Esophagus mucosa (tissue), 1 donor: ENCODE measurements around the gene GAS2L3. TPM values are rescaled to one million over a fixed set of nuclear protein-coding genes. Genes with fewer than 3 reads are reported as not detected.
A peak's percentile ranks its signal among the peaks of the same experiment; 100 is the strongest.
"Not testable (repeated sequence)": the region's sequence is repeated elsewhere in the genome, so short reads cannot be mapped to it uniquely, and the experiment has no call there.

Experiments used
- ATAC-seq: fragments of 200-7000 bp; cut with Tn5 transposase; one replicate; pipeline ENCODE4 v1.9.1; 2020
- total RNA-seq: library from RNA; stranded (reverse); gene quantifications from one replicate; pipeline ENCODE4 v1.2.4, GENCODE V29; 2023
- donor health status: DM: yes; HTN: yes; CAD: no.

GAS2L3 gene
- total RNA-seq = 4.7 TPM

DNA sequence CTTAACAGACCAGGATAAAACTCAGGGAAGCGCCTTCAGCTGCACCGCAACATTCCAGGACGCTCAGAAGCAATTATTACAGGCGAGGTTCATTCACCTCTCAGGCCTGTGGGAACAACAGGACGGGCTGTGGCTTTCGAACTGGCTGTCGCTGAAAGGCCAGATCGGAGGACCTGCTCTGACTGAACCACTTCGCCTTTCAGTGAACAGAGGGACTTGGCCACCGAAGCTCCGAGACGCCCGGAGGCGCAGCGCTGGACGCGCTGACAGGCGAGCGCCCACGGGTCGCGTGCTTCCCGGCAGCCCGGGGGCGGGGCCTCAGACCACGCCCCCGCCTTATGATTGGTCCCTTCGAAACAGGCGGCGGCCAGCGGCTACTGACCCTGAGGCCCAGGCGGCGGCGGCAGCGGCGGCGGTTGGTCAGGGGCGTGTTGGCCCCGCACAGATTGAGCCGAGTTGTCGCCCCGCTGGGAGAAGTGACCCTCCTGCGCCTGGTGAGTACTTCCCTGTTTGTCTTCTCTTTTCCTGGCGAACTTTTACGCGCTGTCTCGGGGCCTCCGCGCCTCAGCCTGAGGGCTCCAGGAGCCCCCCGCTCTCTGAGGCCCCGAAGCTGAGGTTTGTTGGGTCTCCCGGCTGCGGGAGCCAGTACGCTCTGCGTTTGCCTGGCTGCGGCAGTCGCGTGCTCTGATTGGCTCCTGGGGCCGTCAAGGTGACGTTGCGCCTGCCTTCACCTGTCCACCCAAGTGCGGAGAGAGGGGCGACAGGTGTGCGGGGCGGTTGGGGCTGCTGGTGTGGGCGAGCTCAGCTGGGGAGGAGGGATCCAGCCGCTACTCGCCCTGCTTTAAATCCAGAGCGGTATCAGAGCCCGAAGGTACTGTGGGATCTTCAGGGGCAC, at the start of gene GAS2L3:
Gene GAS2L3, plus strand, starts transcription at position 393 of the 895 bp plus-strand sequence. CDS start 21,221 bp downstream, outside the sequence.
- ATAC-seq = peak; percentile 95

DNA sequence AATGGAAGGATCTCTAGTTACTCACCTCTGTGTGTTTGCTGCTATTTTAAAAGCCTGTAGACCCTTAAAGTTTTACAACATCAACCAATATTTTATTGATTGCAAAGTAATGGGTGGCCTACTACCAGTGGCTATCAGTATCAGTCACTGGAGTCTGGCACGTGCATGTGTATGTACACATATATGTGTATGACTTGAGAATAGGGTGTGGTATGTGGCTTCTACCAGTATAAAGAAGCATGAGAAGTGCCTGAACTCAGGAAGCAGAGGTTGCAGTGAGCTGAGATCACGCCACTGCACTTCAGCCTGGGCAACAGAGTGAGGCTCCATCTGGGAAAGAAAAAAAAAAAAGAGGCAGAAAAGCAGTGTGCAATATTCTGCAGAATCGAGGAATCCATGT, 45.5 kb upstream of the GAS2L3 start:
- no peak for ATAC-seq

GRCh38 chr12:100528471-100529127, 44.9 kb upstream of the GAS2L3 start:
- no peak for ATAC-seq

- no peak for ATAC-seq
These were observed 43.6 kb upstream of the GAS2L3 start for GRCh38 chr12:100529756-100530350.

GRCh38 chr12:100533376-100533775, 40.1 kb upstream of the GAS2L3 start:
- ATAC-seq = no peak

DNA sequence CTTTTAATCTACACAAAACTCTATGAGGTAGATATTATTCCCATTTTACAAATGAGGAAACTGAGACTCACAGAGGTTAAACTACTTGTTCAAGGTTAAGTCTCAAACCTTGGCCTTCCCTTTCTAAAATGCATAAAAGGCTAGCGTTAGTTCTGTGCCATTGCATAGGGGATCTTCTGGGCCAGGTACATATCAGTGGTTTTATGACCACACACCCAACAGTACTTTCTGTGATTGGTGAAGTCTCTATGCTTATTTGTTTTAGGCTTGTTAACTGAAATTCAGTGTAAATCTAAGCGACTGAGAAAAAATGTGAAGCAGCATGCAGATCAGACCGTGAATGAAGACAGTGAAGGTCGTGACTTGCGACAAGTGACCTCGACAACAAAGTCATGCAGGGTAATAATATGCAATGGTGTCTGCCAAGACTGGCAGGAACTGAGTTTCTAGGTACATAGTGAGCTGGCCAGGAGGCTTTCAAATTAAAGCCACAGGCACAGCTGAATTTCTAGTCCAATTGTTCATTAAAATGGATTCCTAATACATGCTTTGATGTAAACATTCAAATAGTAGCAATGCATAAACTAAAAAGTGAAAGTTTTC, 38.8 kb upstream of the GAS2L3 start:
- no peak for ATAC-seq

GRCh38 chr12:100539202-100539601, 34.3 kb upstream of the GAS2L3 start:
- ATAC-seq = no peak

- ATAC-seq = no peak
These were observed 29.3 kb upstream of the GAS2L3 start for GRCh38 chr12:100544165-100544564.

DNA sequence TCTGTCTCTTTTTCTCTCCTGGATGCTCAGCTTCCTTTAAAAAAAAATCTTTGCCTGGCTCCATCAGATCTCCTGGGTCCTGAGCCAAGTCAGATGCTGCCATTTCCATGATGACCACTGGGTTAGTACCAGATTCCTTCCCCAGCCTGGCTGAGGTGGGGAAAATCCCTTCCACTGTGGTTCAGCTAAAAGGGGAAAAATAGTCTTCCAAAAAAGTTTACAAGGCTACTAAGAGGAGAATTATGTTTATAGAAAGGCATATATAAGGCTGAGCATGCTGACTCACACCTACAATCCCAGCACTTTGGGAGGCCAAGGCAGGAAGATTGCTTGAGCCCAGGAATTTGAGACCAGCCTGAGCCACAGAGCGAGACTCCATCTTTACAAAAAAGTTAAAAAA, 28.4 kb upstream of the GAS2L3 start:
- no peak for ATAC-seq

- no peak for ATAC-seq
These were observed 19.5 kb upstream of the GAS2L3 start for GRCh38 chr12:100553936-100554335.

GRCh38 chr12:100554608-100555077, 18.8 kb upstream of the GAS2L3 start:
- peak; percentile 54 for ATAC-seq

GRCh38 chr12:100555722-100556121, 17.8 kb upstream of the GAS2L3 start:
- ATAC-seq = no peak

GRCh38 chr12:100557357-100557756, 16.1 kb upstream of the GAS2L3 start:
- ATAC-seq = no peak

- ATAC-seq = not testable (repeated sequence)
These were observed 14.2 kb upstream of the GAS2L3 start for GRCh38 chr12:100559261-100559660.

- no peak for ATAC-seq
These were observed 9.4 kb upstream of the GAS2L3 start for GRCh38 chr12:100564090-100564489.

- no peak for ATAC-seq
These were observed 8.5 kb upstream of the GAS2L3 start for GRCh38 chr12:100564905-100565467.

DNA sequence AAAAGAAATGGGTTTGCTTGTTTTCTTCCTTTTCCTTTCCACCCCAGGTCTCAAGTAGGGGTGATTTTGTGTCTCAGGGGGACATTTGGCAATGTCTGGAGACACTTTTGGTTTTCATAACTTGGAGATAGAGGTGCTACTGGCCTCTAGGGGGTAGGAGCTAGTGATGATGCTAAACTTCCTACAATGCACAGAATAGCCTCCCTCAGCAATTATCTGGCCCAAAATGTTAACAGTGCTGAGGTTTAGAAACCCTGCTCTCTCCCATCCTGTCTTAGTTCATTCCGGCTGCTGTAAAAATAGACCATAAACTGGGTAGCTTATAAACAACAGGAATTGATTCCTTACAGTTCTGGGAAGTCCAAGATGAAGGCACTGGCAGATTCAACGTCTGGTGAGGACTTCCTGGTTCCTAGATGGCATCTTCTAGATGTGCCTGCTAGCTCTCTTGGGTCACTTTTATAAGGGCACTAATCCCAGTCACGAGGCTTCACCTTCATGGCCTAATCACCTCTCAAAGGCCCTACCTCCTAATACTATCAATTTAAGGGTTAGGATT, 7.4 kb upstream of the GAS2L3 start:
- ATAC-seq = no peak

GRCh38 chr12:100566887-100567637, 6.4 kb upstream of the GAS2L3 start:
- ATAC-seq = no peak

GRCh38 chr12:100567945-100568344, 5.5 kb upstream of the GAS2L3 start:
- ATAC-seq = peak; percentile 48

- ATAC-seq = no peak
These were observed 1.3 kb upstream of the GAS2L3 start for GRCh38 chr12:100572184-100572583.
